K562 (cell line): ENCODE results near the gene MATCAP1. TPM values are rescaled to one million over a fixed set of nuclear protein-coding genes. Genes with fewer than 3 reads are reported as not detected.
A peak's percentile ranks its signal among the peaks of the same experiment; 100 is the strongest.

Experiments used
- CREB1 ChIP-seq, 2 experiments: sonication (generic) in 1 of 2; formaldehyde crosslinking in 1 of 2; IDR thresholded peaks; 2 replicates each; pipeline versions ENCODE4 v1.6.1 to v1.8.0; 2012 to 2022; ENCODE audit warnings: inconsistent platforms in 1 of 2, mild to moderate bottlenecking in 1 of 2, missing genetic modification reagents in 1 of 2, moderate library complexity in 1 of 2
- CREBBP ChIP-seq: IDR thresholded peaks from one replicate; pipeline ENCODE4 v1.6.1; 2012; ENCODE audit warnings: low read depth, mild to moderate bottlenecking, control low read depth, inconsistent platforms, low read length
- DNMT1 ChIP-seq: fragments of 450-650 bp; IDR thresholded peaks from 2 replicates; pipeline ENCODE4 v1.6.1; 2016; ENCODE audit warnings: antibody characterized with exemption, mild to moderate bottlenecking
- ESRRA ChIP-seq: fragments of 450-650 bp; IDR thresholded peaks from 2 replicates; pipeline ENCODE4 v1.6.1; 2014; ENCODE audit warnings: low read depth, mild to moderate bottlenecking, moderate library complexity, borderline replicate concordance
- FOXK1 ChIP-seq: sonication (generic); formaldehyde crosslinking; IDR thresholded peaks from 2 replicates; pipeline ENCODE4 v1.8.0; 2022; ENCODE audit warnings: missing genetic modification reagents, mild to moderate bottlenecking, borderline replicate concordance
- FOXP1 ChIP-seq: sonication (generic); formaldehyde crosslinking; IDR thresholded peaks from 2 replicates; pipeline ENCODE4 v1.8.0; 2022; ENCODE audit warnings: mild to moderate bottlenecking, missing genetic modification reagents
- GATAD2B ChIP-seq: fragments of 450-650 bp; IDR thresholded peaks from 2 replicates; pipeline ENCODE4 v1.6.1; 2017; ENCODE audit warnings: mild to moderate bottlenecking, borderline replicate concordance
- HDAC1 ChIP-seq, 2 experiments: fragments of 450-650 bp; IDR thresholded peaks; 2 replicates each; pipeline ENCODE4 v1.6.1; 2016 to 2017; ENCODE audit warnings: inconsistent platforms in 1 of 2, mild to moderate bottlenecking in 1 of 2, moderate library complexity in 1 of 2
- HIVEP1 ChIP-seq: fragments of 250-450 bp; sonication (Bioruptor Pico); IDR thresholded peaks from 2 replicates; pipeline ENCODE4 v1.4.0; 2020; ENCODE audit warnings: mild to moderate bottlenecking
- HNRNPL ChIP-seq: fragments of 200-400 bp; formaldehyde crosslinking; IDR thresholded peaks from 2 replicates; pipeline ENCODE4 v1.6.1; 2017; ENCODE audit warnings: low read depth, mild to moderate bottlenecking, low read length
- KAT8 ChIP-seq: fragments of 450-650 bp; IDR thresholded peaks from 2 replicates; pipeline ENCODE4 v1.6.1; 2016; ENCODE audit warnings: low read depth, mild to moderate bottlenecking
- MBD2 ChIP-seq: sonication (generic); IDR thresholded peaks from 2 replicates; pipeline ENCODE4 v1.6.1; 2016; ENCODE audit warnings: low read depth, borderline replicate concordance
- MIER1 ChIP-seq: fragments of 450-650 bp; IDR thresholded peaks from 2 replicates; pipeline ENCODE4 v1.6.1; 2016; ENCODE audit warnings: antibody characterized with exemption, mild to moderate bottlenecking, low read depth
- NRF1 ChIP-seq, 2 experiments: fragments of 450-650 bp; IDR thresholded peaks in 1 of 2; conservative IDR thresholded peaks in 1 of 2; 2 replicates each; pipeline ENCODE4 v1.6.1; 2014; ENCODE audit warnings: mild to moderate bottlenecking in 2 of 2
- PHF20 ChIP-seq: fragments of 450-650 bp; IDR thresholded peaks from 2 replicates; pipeline ENCODE4 v1.6.1; 2018; ENCODE audit not compliant: partially characterized antibody
- POLR2G ChIP-seq: fragments of 200-400 bp; formaldehyde crosslinking; IDR thresholded peaks from 2 replicates; pipeline ENCODE4 v1.6.1; 2017; ENCODE audit warnings: low read depth, mild to moderate bottlenecking, antibody characterized with exemption, low read length, moderate library complexity
- ZNF23 ChIP-seq: fragments of 250-450 bp; sonication (Bioruptor Pico); IDR thresholded peaks from 2 replicates; pipeline ENCODE4 v1.4.0; 2020; ENCODE audit warnings: mild to moderate bottlenecking
- ZNF445 ChIP-seq: fragments of 250-450 bp; sonication (Bioruptor Pico); IDR thresholded peaks from 2 replicates; pipeline ENCODE4 v1.4.0; 2020; ENCODE audit warnings: low read depth, mild to moderate bottlenecking, moderate library complexity
- ZNF561 ChIP-seq: fragments of 450-650 bp; formaldehyde crosslinking; conservative IDR thresholded peaks from 2 replicates; pipeline ENCODE4 v1.4.0; 2020; ENCODE audit warnings: mild to moderate bottlenecking, moderate library complexity
- ZNF778 ChIP-seq: fragments of 450-650 bp; formaldehyde crosslinking; IDR thresholded peaks from 2 replicates; pipeline ENCODE4 v1.4.0; 2020; ENCODE audit warnings: mild to moderate bottlenecking, moderate library complexity
- polyA plus RNA-seq, 8 experiments: library from polyadenylated mRNA; depleted of rRNA in 4 of 8; stranded (reverse) in 5 of 8; unstranded in 3 of 8; fragments of >200 nt; fragmentation: Nextera tagmentation in 2 of 8; fragmentation: Illumina TruSeq in 1 of 8; extraction: Ambion mirVana in 2 of 8; extraction: Trizol in 1 of 8; gene quantifications; 2 replicates each; pipeline versions ENCODE4 v1.2.1 to v1.2.3, GENCODE V29; 2011 to 2014; ENCODE audit warnings: inconsistent platforms in 1 of 8, missing spikeins in 1 of 8
- total RNA-seq, 7 experiments: library from RNA; depleted of rRNA in 6 of 7; stranded (reverse); fragments of >200 nt in 6 of 7; fragmentation: Illumina TruSeq in 2 of 7; extraction: Trizol in 2 of 7; gene quantifications; 2 replicates each; pipeline versions ENCODE4 v1.2.1 to v1.2.3, GENCODE V29; 2011 to 2021; ENCODE audit warnings: low replicate concordance in 1 of 7
- TF ChIP-seq, protein P1 (sequence below): fragments of 250-450 bp; sonication (Bioruptor Pico); IDR thresholded peaks from 2 replicates; pipeline ENCODE4 v1.8.0; 2022; ENCODE audit warnings: inconsistent platforms, mild to moderate bottlenecking, moderate library complexity, borderline replicate concordance
- TF ChIP-seq, protein P2 (sequence below): sonication (generic); formaldehyde crosslinking; IDR thresholded peaks from 2 replicates; pipeline ENCODE4 v1.8.1; 2023; ENCODE audit warnings: missing genetic modification reagents, mild to moderate bottlenecking, borderline replicate concordance

Gene MATCAP1
- total and polyA plus RNA-seq, 9 of the 15 experiments (the other 6 are each of a cell fraction or from before 2014, with no cell fraction given) = 3.4 to 20.5 (median 10.3) TPM

DNA sequence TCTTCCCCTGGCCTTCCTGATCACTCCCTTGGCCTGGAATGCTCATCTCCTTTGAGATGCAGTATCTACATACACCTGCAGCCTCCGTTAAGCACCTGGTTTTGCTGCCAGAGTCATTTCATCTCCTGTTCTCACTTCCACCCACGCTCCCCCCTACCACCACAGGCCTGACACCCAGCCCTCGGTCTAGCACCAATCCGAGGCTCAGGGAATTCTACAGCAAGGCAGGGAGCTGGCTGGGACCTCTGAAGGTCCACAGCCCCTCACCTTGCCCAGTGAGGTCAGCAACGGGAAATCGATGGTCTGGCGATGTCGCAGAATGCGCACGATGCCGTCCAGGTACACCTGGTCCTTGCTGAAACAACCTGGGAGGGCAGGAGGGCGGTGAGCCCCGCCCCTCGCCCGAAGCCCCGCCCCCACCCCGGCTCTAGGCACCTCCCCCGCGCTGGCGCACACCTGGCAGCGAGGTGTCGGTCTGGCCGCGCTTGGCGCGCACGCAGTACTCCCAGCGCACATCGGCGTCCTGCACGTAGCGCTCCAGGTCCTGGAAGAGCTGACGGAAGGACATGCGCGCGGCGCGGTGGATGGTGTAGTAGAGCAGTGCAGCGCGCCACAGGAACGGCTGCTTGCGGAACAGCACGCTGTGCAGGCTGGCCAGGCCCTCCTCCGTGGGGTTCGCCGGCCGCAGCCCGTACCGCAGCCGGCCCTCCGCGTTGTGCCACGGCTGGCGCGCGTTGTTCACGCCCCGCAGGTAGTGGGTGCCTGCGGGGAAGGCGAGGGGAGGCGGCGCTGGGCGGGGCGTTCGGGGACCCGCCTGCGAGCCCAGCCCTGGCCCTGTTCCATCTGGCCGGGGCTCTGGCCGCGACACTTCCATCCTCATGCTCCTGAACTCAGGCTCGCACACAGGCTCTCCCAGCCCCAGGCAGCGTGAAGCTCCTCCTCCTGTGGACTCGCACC lies 5.7 kb downstream of the MATCAP1 start (continued):
- TF ChIP-seq, protein P1, sequence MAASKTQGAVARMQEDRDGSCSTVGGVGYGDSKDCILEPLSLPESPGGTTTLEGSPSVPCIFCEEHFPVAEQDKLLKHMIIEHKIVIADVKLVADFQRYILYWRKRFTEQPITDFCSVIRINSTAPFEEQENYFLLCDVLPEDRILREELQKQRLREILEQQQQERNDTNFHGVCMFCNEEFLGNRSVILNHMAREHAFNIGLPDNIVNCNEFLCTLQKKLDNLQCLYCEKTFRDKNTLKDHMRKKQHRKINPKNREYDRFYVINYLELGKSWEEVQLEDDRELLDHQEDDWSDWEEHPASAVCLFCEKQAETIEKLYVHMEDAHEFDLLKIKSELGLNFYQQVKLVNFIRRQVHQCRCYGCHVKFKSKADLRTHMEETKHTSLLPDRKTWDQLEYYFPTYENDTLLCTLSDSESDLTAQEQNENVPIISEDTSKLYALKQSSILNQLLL (CRISPR knock-in tag) = no peak
- TF ChIP-seq KAT8 (no peak), CREB1 (IDR thresholded peaks at IDR 0.05) (no peak), CREB1 (CRISPR knock-in tag; IDR thresholded peaks at IDR 0.05) (no peak), HNRNPL (peak; percentile 16; the same call in 1 of the 2 replicates), CREBBP (no peak), ZNF23 (CRISPR knock-in tag) (no peak), MBD2 (no peak), POLR2G (peak; percentile 57), FOXK1 (CRISPR knock-in tag) (no peak), MIER1 (no peak), ZNF445 (CRISPR knock-in tag) (no peak), PHF20 (no peak), NRF1 (conservative IDR thresholded peaks at IDR 0.05 in 1 of 2, IDR thresholded peaks at IDR 0.05 in 1 of 2) (peak; percentile 72 to 78), DNMT1 (no peak), FOXP1 (CRISPR knock-in tag) (no peak), HIVEP1 (CRISPR knock-in tag) (no peak), ZNF561 (CRISPR knock-in tag) (no peak), ZNF778 (no peak), GATAD2B (no peak), ESRRA (no peak), HDAC1 (IDR thresholded peaks at IDR 0.05) (peak in 1 of 2 experiments; percentile 19; a peak in 1 of 4 replicates)
- TF ChIP-seq, protein P2, sequence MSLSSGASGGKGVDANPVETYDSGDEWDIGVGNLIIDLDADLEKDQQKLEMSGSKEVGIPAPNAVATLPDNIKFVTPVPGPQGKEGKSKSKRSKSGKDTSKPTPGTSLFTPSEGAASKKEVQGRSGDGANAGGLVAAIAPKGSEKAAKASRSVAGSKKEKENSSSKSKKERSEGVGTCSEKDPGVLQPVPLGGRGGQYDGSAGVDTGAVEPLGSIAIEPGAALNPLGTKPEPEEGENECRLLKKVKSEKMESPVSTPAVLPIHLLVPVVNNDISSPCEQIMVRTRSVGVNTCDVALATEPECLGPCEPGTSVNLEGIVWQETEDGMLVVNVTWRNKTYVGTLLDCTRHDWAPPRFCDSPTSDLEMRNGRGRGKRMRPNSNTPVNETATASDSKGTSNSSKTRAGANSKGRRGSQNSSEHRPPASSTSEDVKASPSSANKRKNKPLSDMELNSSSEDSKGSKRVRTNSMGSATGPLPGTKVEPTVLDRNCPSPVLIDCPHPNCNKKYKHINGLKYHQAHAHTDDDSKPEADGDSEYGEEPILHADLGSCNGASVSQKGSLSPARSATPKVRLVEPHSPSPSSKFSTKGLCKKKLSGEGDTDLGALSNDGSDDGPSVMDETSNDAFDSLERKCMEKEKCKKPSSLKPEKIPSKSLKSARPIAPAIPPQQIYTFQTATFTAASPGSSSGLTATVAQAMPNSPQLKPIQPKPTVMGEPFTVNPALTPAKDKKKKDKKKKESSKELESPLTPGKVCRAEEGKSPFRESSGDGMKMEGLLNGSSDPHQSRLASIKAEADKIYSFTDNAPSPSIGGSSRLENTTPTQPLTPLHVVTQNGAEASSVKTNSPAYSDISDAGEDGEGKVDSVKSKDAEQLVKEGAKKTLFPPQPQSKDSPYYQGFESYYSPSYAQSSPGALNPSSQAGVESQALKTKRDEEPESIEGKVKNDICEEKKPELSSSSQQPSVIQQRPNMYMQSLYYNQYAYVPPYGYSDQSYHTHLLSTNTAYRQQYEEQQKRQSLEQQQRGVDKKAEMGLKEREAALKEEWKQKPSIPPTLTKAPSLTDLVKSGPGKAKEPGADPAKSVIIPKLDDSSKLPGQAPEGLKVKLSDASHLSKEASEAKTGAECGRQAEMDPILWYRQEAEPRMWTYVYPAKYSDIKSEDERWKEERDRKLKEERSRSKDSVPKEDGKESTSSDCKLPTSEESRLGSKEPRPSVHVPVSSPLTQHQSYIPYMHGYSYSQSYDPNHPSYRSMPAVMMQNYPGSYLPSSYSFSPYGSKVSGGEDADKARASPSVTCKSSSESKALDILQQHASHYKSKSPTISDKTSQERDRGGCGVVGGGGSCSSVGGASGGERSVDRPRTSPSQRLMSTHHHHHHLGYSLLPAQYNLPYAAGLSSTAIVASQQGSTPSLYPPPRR (CRISPR knock-in tag) = no peak
